Stimulated activated CD8-positive, alpha-beta memory T cell treated with anti-CD3 and anti-CD28 coated beads, Interleukin-15, amount 100 ng/mL, for 4 hours (primary cell): Measurements from ENCODE around the gene IL10RB.
"Not testable (repeated sequence)": the region's sequence is repeated elsewhere in the genome, so short reads cannot be mapped to it uniquely, and the experiment has no call there.

ENCODE experiments used
- DNase-seq, 2 donors: peaks; one replicate each; pipeline ENCODE4 v3.0.0-alpha.2; 2020; ENCODE audit warnings: low read depth in 2 of 2

The IL10RB gene

DNA sequence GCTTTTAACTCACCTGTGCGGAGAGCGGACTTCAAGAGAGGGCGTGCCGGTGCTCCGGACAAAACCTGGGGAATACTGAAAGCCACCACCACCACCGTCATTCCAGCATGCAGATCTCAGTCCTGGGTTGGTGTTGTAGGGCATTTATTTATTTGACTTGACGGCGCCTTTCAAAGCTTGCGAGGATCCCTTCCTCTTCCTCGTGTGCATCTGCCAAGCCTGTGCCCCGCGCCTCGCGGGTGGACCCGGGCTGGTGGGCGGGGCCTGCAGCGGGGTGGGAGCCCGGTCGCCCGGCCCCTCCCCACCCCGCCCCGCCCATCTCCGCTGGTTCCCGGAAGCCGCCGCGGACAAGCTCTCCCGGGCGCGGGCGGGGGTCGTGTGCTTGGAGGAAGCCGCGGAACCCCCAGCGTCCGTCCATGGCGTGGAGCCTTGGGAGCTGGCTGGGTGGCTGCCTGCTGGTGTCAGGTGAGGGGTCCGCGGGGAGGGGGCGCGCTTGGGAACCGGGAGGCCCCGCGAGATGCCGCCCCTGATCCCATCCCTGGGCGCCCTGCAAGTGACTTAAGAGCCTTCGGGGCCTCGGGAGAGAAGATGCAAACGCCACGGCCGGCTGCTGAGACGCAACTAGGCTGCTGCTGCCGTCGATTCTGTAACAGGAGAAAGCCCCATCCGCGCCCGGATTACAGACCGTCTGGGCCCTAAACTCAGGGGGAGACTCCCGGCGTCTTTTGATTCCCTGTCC is at the start of gene IL10RB:
IL10RB (plus strand) TSS at position 318 of the 739 bp plus-strand sequence; CDS start at position 417, 99 bp downstream.
- DNase-seq: peak; percentile 34 to 50

- DNase-seq: no peak
Measured at GRCh38 chr21:33217138-33217520, 49.0 kb upstream of the IL10RB start.

DNA sequence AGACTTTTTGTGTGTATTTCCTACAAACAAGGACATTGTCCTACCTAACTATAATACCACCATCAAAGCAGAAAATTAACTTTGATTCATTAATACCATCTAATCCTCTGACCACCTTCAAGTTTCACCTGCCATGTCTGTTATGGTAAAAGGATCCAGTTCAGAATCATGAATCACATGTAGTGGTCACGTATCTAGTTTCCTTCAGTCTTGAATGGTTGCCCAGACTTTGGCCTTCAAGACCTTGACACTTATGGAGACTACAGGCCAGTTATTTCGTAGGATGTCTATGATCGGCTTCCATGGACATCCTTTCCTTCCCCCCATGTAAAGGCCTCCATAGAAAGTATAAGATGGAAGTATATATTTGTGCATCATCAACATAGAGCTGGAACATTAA is 46.9 kb upstream of the IL10RB start:
- no peak for DNase-seq

DNA sequence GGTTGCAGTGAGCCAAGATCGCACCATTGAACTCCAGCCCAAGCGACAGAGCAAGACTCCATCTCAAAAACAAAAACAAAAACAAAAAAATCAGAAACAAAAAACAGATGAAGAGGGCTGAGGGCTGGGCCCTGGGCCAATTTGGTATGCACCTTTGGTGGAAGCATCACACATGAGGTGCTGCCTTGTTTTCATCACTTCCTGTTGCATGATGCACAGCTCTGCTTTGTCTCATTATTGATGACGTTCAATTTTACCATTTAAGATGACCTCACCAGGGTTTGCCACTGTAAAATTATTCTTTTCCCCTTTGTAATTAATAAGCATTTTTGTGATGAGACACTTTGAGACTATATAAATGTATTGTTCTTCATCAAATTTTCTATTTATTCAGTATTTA is 46.2 kb upstream of the IL10RB start:
- DNase-seq: no peak

DNA sequence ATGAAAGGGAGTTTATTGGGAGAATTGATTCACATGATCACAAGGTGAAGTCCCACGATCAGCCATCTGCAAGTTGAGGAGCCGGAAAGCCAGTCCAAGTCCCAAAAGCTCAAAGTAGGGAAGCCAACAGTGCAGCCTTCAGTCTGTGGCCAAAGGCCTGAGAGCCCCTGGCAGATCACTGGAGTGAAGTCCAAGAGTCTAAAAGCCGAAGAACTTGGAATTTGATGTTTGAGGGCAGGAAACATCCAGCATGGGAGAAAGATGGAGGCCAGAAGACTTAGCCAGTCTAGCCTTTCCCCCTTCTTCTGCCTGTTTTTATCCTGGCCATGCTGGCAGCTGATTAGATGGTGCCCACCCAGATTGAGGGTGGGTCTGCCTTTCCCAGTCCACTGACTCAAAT is 40.8 kb upstream of the IL10RB start:
- not testable (repeated sequence) for DNase-seq

DNA sequence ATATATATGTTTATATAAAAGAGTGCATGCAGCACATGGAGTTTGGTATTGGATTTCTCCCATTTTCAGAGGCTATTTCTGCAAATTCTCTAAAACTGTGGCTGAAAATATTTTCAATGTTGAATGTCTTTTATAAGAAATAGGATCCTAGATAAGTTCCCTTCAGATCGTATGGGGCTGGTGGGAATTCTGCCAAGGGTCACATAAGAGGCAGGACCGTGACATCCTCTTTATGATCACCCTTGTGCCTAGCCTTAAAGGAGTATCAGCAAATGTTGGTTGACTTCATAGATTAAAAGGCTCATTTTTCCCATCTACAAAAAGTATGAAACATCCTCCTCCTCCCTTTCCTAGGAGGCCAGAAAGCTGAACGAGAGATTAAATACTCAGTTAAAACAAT is 37.7 kb upstream of the IL10RB start:
- DNase-seq: no peak

DNA sequence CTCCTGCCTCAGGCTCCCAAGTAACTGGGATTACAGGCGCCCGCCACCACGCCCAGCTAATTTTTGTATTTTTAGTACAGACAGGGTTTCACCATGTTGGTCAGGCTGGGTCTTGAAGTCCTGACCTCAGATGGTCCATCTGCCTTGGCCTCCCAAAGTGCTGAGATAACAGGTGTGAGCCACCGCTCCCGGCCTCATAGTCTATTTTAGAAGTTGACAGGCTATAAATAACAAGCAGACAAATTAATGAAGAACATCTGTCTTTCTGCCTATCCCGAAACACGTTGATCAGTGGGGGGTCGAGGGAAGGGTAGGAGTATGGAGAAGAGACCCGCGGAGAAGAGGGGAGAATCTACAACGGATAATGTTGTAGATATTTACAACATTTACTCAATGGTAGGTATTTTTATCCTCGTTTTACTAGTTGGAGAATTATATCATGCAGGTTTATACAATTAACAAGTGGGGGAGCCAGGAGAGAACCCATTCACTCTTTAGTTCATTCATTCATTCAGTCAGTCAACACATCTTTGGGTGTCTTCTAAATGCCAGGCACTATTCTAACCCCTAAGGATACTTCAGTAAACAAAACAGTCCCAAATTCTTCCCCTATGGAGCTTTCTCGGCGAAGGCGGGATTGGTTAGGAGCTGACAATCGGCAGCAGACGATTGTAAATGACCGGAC is 36.9 kb upstream of the IL10RB start:
- no peak for DNase-seq

DNA sequence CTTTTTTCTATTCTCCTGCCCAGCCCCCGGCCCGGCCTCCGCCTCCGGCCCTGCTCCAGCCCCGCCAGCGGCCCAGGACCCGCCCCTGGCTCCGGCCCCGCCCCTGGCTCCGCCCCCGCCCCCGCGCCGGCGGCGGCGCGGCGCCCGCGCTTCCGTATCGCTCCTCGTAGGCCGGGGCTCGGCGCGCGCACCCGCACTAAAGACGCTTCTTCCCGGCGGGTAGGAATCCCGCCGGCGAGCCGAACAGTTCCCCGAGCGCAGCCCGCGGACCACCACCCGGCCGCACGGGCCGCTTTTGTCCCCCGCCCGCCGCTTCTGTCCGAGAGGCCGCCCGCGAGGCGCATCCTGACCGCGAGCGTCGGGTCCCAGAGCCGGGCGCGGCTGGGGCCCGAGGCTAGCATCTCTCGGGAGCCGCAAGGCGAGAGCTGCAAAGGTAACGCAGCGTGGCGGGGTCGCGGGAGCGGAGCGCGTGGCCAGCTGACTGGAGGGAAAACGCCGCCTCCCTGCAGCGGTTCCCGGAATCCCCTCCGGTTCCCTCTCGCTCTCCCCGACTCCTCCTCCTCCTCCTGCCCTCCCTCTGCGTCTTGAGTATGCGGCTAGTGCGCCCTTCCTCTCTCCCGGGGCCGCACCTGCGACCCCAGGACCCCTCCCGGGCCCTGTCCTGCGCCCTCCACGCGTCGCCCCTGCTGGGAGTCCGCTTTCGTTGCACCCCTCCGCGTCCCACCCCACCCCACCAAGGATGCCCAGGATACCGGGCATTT is 36.2 kb upstream of the IL10RB start, which contains the start of gene IFNAR2:
IFNAR2 (plus strand) TSS at position 155 of the 761 bp plus-strand sequence. CDS start 11,985 bp downstream, outside the sequence.
- peak; percentile 36 to 60 for DNase-seq

DNA sequence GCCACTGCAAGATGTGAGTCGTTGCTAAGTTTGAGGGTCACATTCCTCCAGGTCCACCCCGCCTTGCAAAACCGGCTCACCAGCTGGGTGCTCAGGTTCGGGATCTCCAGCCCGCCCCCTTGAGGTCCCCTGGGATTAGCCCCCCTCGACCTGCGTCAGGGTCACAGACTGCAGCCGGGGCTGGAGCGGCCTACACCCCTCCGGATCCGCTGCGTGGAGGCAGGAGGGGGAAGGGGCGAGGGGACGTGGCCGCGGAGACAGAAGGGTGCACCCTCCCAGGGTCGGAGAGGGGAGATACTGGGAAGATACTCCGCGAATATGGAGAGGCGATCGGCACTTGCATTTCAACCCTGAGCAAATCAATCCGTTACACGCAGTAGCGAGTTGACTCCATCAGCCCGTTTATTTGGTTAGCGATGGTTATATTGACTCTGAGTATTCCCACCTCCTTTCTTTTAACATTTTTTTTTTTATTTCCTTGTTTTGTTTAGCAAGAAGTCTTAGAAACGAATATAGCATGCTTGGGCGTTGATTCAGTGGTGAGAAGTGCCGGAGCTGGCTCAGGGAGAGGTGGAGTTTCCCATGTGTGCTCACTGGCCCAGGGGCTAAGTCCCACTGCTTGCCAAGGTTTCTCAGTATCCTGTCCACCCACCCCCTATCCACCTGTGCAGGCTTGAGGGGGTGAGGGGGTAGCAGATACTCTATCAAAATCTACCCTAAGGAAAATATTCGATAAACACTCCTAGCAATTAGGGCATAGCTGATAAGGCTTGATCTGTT is 35.4 kb upstream of the IL10RB start:
- DNase-seq: no peak

DNA sequence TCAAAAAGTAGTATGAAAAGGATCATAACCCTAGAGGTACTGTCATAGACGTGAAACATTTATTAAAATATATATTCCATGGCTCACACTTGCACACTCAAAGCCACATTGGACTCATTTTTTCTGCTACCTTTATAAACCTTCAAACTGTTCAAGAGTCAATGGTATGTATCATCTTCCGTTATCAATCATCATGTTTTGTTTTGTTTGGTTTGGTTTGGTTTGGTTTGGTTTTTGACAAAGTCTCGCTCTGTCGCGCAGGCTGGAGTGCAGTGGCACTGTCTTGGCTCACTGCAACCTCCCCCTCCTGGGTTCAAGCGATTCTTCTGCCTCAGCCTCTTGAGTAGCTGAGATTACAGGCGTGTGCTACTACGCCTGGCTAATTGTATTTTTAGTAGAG is 34.6 kb upstream of the IL10RB start:
- DNase-seq: no peak

DNA sequence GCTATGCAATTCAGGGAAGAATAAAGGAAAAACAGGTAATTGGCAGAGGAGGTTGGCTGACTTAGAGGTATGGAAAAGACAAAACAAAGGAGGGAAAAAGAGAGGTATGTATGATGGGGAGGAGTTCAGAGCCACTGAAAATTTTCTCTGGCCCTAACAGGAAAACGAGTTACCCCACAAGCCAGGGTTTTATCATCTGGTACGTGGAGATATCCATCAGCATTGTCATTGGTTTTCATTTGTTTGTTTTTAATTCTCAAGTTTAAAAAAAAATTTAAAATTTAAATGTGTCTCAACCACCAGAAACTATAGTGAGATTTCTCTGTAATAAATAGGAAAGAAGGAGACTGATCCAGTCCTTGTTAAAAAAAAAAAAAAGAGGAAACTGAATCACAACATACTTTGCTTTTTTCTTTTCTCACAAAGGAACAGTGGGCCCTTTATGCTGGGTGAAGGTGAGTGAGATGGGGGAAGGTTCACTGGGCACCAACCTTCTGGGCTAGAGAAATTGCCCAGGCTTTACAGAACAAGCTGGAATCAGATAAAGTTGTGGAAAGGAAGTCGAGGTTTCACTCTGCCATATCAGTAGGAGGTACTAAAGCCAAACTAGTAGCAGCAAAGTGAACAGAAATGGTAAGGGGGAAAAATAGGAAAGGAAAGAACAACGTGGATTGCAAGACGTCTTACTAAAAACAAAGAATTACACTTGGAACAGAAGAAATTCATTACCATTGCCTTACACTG is 33.7 kb upstream of the IL10RB start:
- DNase-seq: no peak

GRCh38 chr21:33234635-33235520 is 31.3 kb upstream of the IL10RB start:
- no peak for DNase-seq

DNA sequence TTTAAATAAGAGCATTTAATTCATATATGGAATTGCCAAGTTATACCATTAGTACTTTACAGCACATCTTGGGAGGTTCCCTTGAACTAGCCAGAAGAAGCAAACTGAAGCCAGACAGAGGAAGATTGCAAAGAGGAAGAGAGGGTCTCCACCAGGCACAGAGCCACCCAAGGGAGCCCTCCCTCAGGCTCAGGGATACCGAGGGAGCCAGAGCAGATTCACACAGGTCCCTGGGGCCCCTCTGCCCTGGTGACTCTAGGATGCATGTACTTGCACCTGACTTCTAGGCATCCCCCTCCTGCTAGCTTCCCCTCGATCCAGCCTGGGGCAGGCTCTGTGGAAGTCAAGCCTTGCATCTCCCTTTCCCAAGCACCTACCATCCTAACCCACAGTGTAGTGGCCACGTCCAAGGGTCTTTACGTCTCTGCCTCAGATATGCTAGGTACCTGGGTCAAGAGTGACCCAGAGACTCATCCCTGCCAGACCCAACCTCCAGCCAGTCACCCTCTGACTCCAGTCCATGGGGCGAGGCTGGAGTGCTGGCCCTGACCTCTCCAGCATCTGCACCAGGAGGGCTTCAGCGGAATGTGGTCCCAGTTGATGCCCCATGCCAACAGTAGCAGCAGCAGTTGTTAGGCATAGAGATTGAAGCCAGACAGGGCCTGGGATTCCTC is 30.0 kb upstream of the IL10RB start:
- DNase-seq: no peak

DNA sequence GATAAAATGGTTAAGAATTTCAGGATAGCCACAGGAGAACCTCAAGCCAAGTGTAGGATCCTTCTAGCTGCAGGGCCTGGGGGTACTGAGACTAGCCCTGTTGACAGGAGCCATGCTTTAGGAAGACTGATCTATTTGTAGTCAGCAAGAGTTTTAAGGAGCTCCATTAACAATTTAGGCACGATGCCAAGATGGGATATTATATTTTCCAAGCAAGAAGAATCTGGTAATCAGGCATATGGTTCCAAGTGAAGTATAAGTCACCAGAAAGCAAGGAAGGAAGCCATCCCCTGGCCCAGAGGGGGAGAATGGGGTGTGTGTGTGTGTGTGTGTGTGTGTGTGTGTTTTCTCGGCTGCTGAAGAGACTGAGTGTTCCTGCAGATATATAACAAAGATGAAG is 29.4 kb upstream of the IL10RB start:
- no peak for DNase-seq

DNA sequence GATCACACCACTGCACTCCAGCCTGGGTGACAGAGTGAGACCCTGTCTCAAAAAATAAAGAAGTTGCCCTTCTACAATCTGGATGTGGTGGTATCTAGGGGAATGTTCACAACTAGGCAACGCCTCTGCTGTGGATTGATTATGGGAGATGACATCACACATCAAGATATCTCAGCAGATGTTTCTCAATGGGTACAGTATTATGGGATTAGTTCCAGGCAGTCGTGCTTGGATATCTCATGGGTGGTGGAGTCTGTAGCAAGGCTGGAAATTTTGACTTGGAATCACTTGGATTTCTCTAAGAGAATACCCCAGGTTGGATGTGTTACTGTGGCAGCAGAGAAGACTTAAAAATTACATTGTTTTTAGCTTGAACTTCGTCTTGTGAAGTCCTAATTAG is 28.7 kb upstream of the IL10RB start:
- no peak for DNase-seq

- DNase-seq: no peak
Measured at GRCh38 chr21:33238146-33238545, 28.0 kb upstream of the IL10RB start.

DNA sequence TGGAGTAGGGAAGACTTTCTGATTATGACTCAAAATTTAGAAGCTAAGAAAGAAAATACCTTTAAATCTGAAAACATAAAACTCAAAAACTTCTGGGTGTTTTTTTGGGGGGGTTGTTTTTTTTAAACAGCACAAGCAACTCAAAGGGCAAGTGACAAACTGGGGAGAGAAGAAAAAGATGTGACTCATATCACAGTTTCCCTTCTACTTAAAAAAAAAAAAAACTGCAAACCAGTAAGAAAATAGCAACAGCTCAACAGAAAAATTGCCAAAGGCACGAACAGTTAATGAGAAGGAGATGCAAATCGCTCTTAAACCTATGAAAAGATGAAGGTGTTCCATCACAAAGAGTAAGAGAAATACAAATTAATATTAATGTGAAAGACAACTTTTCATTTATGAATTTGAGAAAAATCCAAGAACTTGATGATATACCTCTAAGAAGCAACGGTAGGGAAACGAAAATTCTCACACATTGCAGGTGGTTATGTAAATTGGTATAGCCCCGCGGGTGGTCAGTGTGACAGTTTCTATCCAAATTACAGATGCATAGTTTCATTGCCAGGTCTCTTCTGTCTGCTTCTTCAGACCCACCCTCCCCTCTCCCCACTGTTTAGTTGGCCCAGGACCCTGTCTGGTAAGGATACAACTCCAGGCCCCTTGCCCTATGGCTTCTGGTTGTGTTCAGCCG is 27.5 kb upstream of the IL10RB start:
- no peak for DNase-seq

DNA sequence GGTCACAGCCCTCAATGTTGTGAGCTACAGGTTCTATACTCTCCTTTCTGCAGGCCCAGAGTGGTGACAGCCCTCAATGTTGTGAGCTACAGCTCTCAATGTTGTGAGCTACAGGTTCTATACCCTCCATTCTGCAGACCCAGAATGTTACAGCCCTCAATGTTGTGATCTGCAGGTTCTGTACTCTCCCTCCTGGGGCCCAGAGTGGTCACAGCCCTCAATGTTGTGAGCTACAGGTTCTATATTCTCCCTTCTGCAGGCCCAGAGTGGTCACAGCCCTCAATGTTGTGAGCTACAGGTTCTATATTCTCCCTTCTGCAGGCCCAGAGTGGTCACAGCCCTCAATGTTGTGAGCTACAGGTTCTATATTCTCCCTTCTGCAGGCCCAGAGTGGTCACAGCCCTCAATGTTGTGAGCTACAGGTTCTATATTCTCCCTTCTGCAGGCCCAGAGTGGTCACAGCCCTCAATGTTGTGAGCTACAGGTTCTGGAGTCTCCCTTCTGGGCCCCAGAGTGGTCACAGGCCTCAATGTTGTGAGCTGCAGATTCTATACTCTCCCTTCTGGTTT is 26.5 kb upstream of the IL10RB start:
- not testable (repeated sequence) for DNase-seq

DNA sequence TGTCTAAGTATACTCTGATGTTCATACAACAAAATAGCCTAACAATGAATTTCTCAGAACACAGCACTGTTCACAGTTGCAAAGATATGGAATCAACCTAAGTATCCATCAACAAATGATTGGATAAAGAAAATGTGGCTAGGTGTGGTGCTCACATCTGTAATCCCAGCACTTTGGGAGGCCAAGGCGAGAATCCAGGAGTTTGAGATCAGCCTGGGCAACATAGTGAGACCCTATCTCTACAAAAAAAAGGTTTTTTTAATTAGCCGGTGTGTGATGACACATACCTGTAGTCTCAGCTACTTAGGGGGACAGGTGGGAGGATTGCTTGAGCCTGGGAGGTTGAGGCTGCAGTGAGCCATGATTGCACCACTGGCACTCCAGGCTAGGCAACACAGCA is 25.8 kb upstream of the IL10RB start:
- DNase-seq: no peak
